Fibroblast of lung (primary cell): Measurements from ENCODE around the gene SPDYE16.
"Not testable (repeated sequence)": the region's sequence is repeated elsewhere in the genome, so short reads cannot be mapped to it uniquely, and the experiment has no call there.

ENCODE experiments used
- EZH2 ChIP-seq: IDR thresholded peaks from 2 replicates; pipeline ENCODE4 v1.5.1; 2012; ENCODE audit warnings: low read length, control low read depth, mild to moderate bottlenecking; ENCODE audit errors: missing control alignments
- TF ChIP-seq, protein P1 (sequence below), 2 donors: IDR thresholded peaks in 1 of 2; conservative IDR thresholded peaks in 1 of 2; 1 replicate in 1 of 2; 2 replicates in 1 of 2; pipeline ENCODE4 v1.5.1; 2011 to 2012; ENCODE audit warnings: low read length in 2 of 2, control low read depth in 1 of 2, inconsistent platforms in 1 of 2, low read depth in 1 of 2, mild to moderate bottlenecking in 1 of 2

DNA sequence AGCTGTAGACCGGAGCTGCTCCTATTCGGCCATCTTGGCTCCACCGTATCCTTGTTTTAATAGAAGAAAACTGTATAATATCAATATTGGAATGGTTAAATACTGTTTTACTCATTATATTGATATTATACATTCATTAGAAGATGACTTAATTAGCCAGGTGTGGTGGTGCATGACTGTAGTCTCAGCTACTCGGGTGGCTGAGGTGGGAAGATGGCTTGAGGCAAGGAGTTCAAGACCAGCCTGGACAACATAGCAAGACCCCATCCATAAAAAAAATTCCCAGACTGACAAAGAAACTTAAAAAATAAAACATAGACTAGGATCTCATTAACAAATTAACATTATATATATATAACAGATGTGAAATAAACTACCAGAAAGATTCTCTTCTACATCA, 24.2 kb upstream of the SPDYE16 start:
- TF ChIP-seq, protein P1, sequence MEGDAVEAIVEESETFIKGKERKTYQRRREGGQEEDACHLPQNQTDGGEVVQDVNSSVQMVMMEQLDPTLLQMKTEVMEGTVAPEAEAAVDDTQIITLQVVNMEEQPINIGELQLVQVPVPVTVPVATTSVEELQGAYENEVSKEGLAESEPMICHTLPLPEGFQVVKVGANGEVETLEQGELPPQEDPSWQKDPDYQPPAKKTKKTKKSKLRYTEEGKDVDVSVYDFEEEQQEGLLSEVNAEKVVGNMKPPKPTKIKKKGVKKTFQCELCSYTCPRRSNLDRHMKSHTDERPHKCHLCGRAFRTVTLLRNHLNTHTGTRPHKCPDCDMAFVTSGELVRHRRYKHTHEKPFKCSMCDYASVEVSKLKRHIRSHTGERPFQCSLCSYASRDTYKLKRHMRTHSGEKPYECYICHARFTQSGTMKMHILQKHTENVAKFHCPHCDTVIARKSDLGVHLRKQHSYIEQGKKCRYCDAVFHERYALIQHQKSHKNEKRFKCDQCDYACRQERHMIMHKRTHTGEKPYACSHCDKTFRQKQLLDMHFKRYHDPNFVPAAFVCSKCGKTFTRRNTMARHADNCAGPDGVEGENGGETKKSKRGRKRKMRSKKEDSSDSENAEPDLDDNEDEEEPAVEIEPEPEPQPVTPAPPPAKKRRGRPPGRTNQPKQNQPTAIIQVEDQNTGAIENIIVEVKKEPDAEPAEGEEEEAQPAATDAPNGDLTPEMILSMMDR (conservative IDR thresholded peaks at IDR 0.05 in 1 of 2, IDR thresholded peaks at IDR 0.05 in 1 of 2; ENCODE audit: low read depth in 1 of 2, low read length in 2 of 2), result not testable (repeated sequence)
- TF ChIP-seq EZH2, result not testable (repeated sequence)
